ENCODE measurements around the gene SECISBP2.
"Not testable (repeated sequence)": the region's sequence is repeated elsewhere in the genome, so short reads cannot be mapped to it uniquely, and the experiment has no call there.

SECISBP2 gene

GRCh38 chr9:89295400-89295799 is 22.9 kb upstream of the SECISBP2 start:
- no peak overlapping the region for H3K4me2 ChIP-seq (ENCODE audit: low read length)
- TF ChIP-seq CTCF (IDR thresholded peaks at IDR 0.05; ENCODE audit: low read length) (no peak), EZH2 (IDR thresholded peaks at IDR 0.05; ENCODE audit: borderline replicate concordance, low read length) (no peak)
- H3K9ac ChIP-seq (ENCODE audit: low read length): no peak overlapping the region
- H3F3A ChIP-seq (ENCODE audit: insufficient read depth, low read length): no peaks in the 10 kb centered on the region
- no peaks in the 10 kb centered on the region for H4K20me1 ChIP-seq (ENCODE audit: insufficient read depth, low read length)
- H3K27ac ChIP-seq (ENCODE audit: low read depth, low read length, poor library complexity, severe bottlenecking): no peak overlapping the region
- H3K9me3 ChIP-seq (ENCODE audit: low read length): 0 out of 2 replicates have a peak, but pooled peaks cover 2% of the 10 kb centered on the region
- H3K27me3 ChIP-seq (ENCODE audit: insufficient read depth, low read length): 0 out of 2 replicates have a peak, but pooled peaks cover 2% of the 10 kb centered on the region
- no peaks in the 10 kb centered on the region for H3K79me2 ChIP-seq (ENCODE audit: insufficient read depth, low read length)
- H2AFZ ChIP-seq (ENCODE audit: low read length): no peak overlapping the region
- H3K4me3 ChIP-seq (ENCODE audit: low read depth, low read length, poor library complexity, severe bottlenecking): no peak overlapping the region
- H3K4me1 ChIP-seq (ENCODE audit: insufficient read depth, low read length, severe bottlenecking): no peaks in the 10 kb centered on the region
- H3K9me2 ChIP-seq (ENCODE audit: low read depth, low read length): no peaks in the 10 kb centered on the region
- no peaks in the 10 kb centered on the region; the same call in 1 of the 2 replicates for H3K36me3 ChIP-seq (ENCODE audit: insufficient read depth, low read length)

GRCh38 chr9:89301996-89302395 is 16.3 kb upstream of the SECISBP2 start:
- not testable (repeated sequence) for H3K27ac ChIP-seq (ENCODE audit: low read depth, low read length, poor library complexity, severe bottlenecking); H2AFZ ChIP-seq (ENCODE audit: low read length); H3K4me2 ChIP-seq (ENCODE audit: low read length); H3K79me2 ChIP-seq (ENCODE audit: insufficient read depth, low read length); H3K4me3 ChIP-seq (ENCODE audit: low read depth, low read length, poor library complexity, severe bottlenecking); H3K9me2 ChIP-seq (ENCODE audit: low read depth, low read length); H3K36me3 ChIP-seq (ENCODE audit: insufficient read depth, low read length); H4K20me1 ChIP-seq (ENCODE audit: insufficient read depth, low read length); H3K9ac ChIP-seq (ENCODE audit: low read length); H3K9me3 ChIP-seq (ENCODE audit: low read length); H3F3A ChIP-seq (ENCODE audit: insufficient read depth, low read length); H3K27me3 ChIP-seq (ENCODE audit: insufficient read depth, low read length)
- peaks cover 18% of the 10 kb centered on the region for H3K4me1 ChIP-seq (ENCODE audit: insufficient read depth, low read length, severe bottlenecking)

- no peak for TF ChIP-seq EZH2 (IDR thresholded peaks at IDR 0.05; ENCODE audit: borderline replicate concordance, low read length)
- Histone ChIP-seq H3K9me3 (ENCODE audit: low read length) (no peaks in the 10 kb centered on the region), H3F3A (ENCODE audit: insufficient read depth, low read length) (no peaks in the 10 kb centered on the region), H3K36me3 (ENCODE audit: insufficient read depth, low read length) (peaks cover 10% of the 10 kb centered on the region; the same call in 1 of the 2 replicates), H3K27me3 (ENCODE audit: insufficient read depth, low read length) (no peaks in the 10 kb centered on the region), H3K9ac (ENCODE audit: low read length) (no peak overlapping the region), H3K4me3 (ENCODE audit: low read depth, low read length, poor library complexity, severe bottlenecking) (no peak overlapping the region), H4K20me1 (ENCODE audit: insufficient read depth, low read length) (no peaks in the 10 kb centered on the region), H3K27ac (ENCODE audit: low read depth, low read length, poor library complexity, severe bottlenecking) (peak overlapping the region; percentile 20), H3K9me2 (ENCODE audit: low read depth, low read length) (no peaks in the 10 kb centered on the region), H2AFZ (ENCODE audit: low read length) (peak overlapping the region; percentile 8; the same call in 1 of the 2 replicates), H3K79me2 (ENCODE audit: insufficient read depth, low read length) (no peaks in the 10 kb centered on the region), H3K4me1 (ENCODE audit: insufficient read depth, low read length, severe bottlenecking) (peaks cover 20% of the 10 kb centered on the region), H3K4me2 (ENCODE audit: low read length) (no peak overlapping the region)
These were observed 14.1 kb upstream of the SECISBP2 start for GRCh38 chr9:89304020-89304833.

GRCh38 chr9:89304834-89305188 is 13.5 kb upstream of the SECISBP2 start:
- H3K9ac ChIP-seq (ENCODE audit: low read length): no peak overlapping the region
- no peak overlapping the region for H3K4me2 ChIP-seq (ENCODE audit: low read length)
- no peak overlapping the region; the same call in 1 of the 2 replicates for H2AFZ ChIP-seq (ENCODE audit: low read length)
- no peaks in the 10 kb centered on the region for H4K20me1 ChIP-seq (ENCODE audit: insufficient read depth, low read length)
- H3K27ac ChIP-seq (ENCODE audit: low read depth, low read length, poor library complexity, severe bottlenecking): peak overlapping the region; percentile 20
- no peaks in the 10 kb centered on the region for H3K79me2 ChIP-seq (ENCODE audit: insufficient read depth, low read length)
- peaks cover 10% of the 10 kb centered on the region; the same call in 1 of the 2 replicates for H3K36me3 ChIP-seq (ENCODE audit: insufficient read depth, low read length)
- no peaks in the 10 kb centered on the region for H3F3A ChIP-seq (ENCODE audit: insufficient read depth, low read length)
- H3K9me2 ChIP-seq (ENCODE audit: low read depth, low read length): no peaks in the 10 kb centered on the region
- H3K9me3 ChIP-seq (ENCODE audit: low read length): no peaks in the 10 kb centered on the region
- H3K27me3 ChIP-seq (ENCODE audit: insufficient read depth, low read length): no peaks in the 10 kb centered on the region
- H3K4me1 ChIP-seq (ENCODE audit: insufficient read depth, low read length, severe bottlenecking): peaks cover 26% of the 10 kb centered on the region
- TF ChIP-seq CTCF (IDR thresholded peaks at IDR 0.05; ENCODE audit: low read length) (no peak), EZH2 (IDR thresholded peaks at IDR 0.05; ENCODE audit: borderline replicate concordance, low read length) (no peak)
- H3K4me3 ChIP-seq (ENCODE audit: low read depth, low read length, poor library complexity, severe bottlenecking): no peak overlapping the region
